NCI-H2029 treated with DMSO at 0.1 percent for 48 hours (cell line): ENCODE data around the gene LRRIQ4.
A peak's percentile ranks its signal among the peaks of the same experiment; 100 is the strongest.

Source experiments
- DNase-seq: peaks from one replicate; lab custom pipeline; 2025; lab: John Stamatoyannopoulos, UW

Gene LRRIQ4

DNA sequence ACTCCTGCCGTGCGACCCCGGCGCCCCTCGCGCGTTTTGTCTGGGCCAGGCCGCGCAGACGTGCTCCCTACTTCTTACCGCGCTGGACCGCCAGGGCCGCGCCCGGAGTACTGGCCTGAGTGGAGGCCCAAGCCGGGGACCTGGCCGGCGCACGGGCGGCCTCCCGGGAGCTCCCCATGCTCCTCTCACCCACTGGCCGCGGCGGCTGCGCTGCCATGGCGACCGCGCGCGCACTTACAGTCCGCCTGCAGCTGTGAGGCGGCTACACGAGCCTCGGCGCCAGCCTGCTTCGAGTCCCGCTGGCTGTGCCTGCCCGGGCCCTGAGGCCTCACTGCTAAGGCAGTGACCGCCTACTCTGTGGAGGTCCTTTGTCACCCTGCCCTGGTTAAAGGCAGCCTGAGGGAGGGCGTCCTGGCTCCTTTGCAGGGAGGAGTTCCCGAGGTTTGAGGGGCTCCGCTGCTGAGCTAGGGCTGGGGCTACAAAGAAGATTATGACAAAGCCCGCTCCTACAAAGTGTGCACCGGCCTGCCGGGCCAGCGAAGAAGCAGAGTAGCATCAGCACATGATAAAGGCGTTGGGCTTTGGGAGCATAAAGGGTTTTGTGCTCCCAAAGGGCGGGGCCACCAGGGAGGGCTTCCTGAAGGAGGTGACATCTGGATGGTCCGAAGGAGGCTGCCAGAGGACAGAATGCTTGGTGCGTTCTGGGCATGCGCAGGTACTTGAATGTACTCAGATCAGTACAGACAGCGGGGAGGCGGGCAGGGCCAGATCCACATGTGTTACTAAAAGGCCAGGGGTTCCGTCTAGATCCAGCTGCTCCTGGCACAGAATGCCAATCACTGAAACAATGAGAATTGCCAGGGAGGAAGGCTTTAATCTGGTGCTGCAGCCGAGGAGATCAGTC lies at the start of gene LRRIQ4, which contains the start of gene LRRC34:
Gene LRRIQ4 (plus strand): TSS at position 539 of the 904 bp plus-strand sequence. CDS start 9,052 bp downstream, outside the sequence.
Gene LRRC34 (minus strand): TSS at position 573 of the 904 bp plus-strand sequence. CDS start 356 bp downstream, at position 217.
- DNase-seq = peak; percentile 91

DNA sequence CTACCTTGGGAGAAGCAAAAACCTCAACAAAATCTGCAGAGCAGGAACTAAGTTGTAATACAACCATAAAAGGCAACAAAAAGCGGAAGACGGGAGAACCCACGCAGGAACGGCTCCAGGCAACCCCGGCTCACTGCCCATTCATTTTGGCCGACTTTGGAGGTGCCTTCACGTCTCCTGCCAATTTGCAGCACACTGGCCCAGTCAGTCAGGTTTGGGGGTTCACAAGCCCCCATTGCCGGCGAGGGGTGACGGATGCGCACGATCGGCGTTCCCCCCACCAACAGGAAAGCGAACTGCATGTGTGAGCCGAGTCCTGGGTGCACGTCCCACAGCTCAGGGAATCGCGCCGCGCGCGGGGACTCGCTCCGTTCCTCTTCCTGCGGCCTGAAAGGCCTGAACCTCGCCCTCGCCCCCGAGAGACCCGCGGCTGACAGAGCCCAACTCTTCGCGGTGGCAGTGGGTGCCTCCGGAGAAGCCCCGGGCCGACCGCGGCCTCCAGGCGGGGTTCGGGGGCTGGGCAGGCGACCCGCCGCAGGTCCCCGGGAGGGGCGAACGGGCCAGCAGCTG lies 48.3 kb upstream of the LRRIQ4 start:
- DNase-seq = peak; percentile 33

DNA sequence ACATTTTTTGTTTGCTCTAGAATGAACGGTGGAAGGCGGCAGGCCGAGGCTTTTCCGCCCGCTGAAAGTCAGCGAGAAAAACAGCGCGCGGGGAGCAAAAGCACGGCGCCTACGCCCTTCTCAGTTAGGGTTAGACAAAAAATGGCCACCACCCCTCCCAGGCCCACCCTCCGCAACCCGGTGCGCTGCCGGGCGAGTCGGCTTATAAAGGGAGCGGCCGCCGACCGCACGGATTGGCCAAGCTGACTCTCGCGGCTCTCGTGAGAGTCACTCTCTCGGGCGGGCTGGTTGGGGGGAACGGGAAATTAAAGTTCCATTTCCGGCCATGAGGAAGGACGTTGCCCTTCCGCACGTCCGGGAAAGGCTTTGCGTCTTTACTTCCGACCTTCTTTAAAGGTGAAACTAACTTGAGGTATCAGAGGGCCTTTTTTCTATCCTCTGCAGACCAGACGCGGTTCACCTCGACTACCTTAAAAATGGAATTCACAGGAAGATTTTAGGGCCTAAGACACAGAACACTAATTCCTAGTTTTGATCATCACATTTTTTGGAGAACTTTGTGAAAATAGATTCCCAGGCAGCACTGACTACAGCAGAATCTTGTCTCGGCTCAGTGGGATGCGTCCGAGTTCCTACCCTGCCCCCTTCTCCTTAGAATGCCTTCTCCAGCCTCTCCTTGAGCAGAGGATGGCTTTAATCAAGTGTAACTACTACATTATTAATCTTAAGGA lies 47.6 kb upstream of the LRRIQ4 start, which contains the start of gene TERC:
Gene TERC (minus strand): TSS at position 179 of the 731 bp plus-strand sequence.
- DNase-seq = peak; percentile 36

DNA sequence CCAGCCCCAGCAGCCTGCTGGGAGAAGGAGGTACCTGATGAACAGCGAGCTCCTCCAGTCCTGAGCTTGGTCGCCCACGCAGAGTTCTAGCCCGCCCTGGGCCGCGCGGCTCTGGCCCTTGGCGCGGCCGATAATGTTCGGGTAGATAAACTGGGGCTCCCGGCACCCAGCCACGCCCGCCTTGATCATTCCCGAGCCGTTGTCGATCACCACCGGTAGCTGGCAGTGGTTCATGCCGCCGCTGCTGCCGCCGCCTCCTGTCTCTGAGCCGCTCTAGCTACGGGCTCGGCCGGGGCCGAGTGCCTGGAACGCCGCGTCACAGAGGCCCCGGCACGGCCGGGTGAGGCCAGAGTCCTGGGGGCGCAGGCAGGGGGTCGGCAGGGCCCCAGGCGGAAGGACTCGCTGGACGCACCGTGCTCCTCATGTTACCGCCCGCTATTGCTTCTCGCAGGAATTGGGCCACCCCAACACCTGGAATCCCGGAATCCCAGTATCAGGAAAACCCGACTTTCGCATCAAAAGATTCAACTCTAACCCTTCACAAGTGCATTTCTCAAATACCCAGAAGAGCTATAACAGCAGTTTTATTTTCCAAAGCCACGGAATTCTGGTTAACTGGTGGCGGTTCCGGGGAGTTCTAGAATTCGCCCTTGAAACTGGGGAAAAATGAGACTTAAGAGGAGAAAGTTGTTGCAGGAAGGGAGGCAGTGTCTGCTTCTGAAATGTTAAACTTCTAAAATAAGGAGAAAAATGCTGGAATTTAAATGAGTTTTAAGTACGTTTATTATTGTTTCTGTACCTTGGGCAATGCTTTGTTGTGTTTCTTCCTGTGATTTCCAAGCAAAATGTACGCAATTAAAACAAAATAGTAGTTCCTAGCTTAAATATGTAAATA lies 43.1 kb upstream of the LRRIQ4 start, which contains the start of gene ACTRT3:
Gene ACTRT3 (minus strand): TSS at position 275 of the 895 bp plus-strand sequence. CDS start 41 bp downstream, at position 234.
- DNase-seq = no peak

DNA sequence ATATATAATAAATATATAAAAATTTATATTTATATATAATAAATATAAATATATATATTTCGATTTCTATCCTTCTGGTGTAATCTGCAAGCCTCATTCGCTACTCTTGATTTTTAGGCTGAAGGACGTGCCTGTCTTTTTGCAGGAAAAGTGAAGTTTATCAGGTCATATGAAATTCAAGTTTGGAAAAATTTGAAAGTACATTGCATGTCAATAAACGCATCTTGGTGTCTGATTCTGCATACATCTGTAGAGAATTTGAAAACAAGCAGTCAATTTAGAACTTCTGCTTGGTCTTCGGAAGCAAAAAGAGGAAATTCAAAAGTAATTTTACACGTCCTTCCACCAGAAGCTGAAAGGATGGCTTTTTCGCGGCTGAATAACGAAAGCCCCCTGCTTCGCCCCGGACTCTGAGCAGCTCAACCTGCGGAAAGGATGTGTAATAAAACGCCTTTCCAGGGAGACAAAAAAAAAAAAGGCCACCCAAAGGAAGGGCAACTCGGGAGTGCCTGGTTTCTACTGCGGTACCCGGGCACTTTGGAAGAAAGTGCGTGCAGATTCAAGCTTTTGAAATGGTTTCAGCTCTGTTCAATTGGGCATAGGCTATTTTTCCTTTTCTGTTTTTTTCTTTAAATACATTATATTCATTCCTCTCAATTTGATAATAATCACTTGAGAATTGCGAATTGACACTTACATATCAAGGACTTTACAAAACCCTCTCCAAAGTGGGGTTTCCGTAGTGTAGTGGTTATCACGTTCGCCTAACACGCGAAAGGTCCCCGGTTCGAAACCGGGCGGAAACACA lies 41.0 kb upstream of the LRRIQ4 start:
- peak; percentile 81 for DNase-seq

DNA sequence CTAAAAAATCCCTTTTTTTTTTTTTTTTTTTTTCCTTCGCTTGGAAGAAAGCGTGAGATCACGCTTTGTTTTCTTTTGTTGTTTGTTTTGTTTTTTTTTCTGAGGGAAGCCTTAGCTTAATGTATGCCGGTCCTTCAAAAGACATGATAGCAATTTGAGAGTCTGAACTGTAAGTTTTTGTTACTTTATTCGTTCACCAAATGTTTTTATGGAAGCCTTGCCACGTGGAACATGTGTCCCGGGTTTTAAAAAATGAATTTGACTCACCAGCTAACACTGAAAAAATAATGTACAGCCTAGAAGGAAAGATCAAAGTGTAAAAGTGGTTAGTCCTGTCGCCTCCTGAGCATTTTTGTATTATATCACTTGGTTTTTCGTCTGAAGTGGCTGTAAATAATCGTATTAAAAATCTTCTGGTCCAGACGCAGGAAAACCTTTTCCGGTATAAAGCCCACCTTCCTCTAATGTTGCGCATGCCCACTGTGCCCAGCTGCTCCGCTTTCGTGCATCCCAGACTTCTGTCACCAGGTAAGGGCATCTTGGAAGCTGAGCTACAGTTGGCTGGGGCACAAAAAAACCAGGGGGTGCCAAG lies 40.3 kb upstream of the LRRIQ4 start:
- DNase-seq = peak; percentile 92

DNA sequence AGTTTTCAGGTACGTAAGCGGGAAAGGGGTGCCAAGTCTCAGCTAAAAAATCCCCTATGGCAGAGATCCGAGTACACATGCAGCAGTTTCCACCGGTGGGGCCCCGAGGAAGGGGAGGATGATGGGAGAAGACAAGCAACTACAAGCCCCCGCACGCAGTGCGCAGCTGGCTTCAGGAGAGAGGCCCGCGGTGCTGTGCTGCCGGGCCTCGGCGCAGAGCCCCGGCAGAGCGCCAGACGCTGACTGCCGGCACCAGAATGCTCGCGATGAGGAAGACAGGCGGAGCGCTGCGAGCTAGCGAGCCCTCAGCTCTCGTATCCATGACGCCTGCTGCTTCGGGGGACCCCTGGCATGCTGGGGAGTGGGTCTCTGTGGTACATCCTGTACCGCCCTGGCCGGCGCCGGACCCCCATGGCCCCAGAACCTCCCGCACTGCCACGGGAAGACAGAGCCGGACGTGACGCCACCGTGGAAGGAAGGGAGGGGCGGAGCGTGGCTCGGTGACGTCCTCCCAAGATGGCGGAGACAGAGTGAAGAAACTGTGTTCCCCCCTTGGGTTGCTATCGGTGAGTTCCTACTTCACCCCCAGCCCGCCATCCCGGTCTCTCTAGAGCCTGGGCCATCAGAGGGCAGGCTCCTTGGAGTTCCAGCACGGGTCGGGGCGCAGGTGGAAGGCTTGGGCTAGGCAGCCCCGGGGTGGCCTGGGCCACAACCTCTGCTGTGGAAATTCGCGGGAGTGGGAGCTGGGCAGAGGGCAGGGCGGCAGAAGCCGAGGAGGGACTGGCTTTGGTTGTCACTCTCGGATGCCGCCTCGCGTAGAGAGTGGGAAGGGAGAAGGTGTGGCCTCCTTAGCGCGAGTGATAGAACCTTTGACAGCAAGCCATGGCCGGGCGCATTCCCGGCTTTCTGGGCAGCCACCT lies 39.5 kb upstream of the LRRIQ4 start, which contains the start of gene MYNN:
Gene MYNN (plus strand): TSS at position 500 of the 920 bp plus-strand sequence. CDS start 900 bp downstream, outside the sequence.
- DNase-seq = peak; percentile 81

DNA sequence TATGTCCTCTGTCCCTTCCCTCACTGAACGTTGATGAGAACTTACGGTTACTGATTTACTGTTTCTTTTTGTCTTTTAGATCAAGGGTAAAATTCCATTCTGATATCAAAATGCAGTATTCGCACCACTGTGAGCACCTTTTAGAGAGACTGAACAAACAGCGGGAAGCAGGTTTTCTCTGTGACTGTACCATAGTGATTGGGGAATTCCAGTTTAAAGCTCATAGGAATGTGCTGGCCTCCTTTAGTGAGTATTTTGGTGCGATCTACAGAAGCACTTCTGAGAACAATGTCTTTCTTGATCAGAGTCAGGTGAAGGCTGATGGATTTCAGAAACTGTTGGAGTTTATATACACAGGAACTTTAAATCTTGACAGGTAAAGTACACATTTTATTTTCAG lies 38.5 kb upstream of the LRRIQ4 start:
- no peak for DNase-seq

DNA sequence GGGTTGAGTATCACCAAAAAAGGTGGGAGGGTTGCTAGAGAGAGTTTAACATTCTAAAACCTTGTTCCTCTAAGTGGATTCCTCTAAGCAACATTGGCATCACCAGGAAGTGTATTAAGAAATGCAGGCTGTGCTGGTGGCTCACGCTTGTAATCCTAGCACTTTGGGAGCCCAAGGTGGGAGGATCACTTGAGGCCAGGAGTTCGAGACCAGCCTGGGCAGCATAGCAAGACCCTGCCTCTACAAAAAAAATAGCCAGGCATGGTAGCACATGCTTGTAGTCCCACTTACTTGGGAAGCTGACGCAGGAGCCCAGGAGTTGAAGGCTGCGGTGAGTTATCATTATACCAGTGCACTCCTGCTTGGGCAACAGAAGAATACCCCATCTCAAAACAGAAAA lies 34.8 kb upstream of the LRRIQ4 start:
- no peak for DNase-seq

DNA sequence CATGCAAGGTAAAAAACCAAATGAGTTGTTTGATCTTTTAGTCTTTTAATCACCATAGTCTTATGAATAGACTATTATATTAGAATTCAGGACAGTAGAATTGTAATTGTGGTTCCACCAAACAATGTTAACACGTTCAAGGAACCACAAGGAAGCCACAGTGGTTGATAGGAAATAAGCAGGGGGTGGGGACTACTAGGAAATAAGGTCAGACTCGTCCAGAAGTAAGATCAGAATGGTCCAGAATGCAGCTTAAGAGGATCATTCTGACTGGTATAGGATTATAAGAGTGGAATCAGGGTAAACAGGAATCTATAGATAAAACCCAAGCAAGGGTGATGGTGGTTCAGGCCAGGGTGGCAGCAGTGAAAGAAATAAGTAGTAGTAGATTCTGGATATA lies 31.9 kb upstream of the LRRIQ4 start:
- no peak for DNase-seq

DNA sequence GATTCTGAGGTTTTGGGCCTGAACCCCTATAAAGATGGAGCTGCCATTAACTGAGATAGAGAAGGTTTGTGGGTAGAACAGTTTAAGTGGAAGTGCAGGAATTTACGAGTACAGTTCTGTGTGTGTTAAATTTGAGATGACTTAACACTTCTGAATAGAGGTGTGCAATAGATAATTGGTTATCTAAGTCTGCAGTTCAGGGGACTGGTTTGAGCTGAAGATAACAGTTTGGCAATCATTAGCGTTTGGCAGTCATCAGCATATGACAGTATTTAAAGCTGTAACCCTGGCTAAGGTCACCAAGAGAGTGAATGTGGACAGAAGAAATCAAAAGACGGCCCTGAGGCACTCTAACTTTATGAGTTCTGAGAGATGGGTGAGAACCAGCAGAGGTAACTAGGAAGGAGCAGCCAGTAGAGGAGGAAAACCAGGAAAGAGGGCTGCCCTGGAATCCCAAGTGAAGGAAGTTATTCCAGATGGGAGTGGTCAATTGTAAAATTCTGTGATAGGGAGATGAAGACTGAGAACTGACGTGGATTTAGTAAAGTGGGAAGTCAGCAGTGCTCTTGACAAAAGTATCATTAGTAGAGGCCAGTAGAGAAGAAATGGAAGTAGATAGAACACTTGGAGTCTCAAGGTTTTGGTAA lies 31.3 kb upstream of the LRRIQ4 start:
- no peak for DNase-seq

DNA sequence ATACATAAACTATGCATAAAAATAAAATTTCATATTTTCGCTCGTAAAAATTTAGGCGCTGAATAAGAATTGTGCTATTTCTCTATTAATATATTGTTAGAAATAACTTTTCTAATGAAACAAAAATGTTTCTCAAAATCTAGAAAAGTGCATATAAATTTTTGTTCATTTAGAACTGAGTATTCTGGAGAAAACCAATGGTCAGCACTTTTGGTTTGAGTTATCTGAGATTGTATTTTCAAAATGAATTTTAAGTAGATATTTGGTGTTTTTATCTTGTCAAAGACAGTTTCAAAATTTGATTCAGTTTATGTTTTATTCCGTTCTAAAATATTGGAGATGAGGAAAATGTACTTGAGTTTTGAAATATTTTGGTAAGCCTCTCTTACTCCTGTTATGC lies 25.6 kb upstream of the LRRIQ4 start:
- no peak for DNase-seq

DNA sequence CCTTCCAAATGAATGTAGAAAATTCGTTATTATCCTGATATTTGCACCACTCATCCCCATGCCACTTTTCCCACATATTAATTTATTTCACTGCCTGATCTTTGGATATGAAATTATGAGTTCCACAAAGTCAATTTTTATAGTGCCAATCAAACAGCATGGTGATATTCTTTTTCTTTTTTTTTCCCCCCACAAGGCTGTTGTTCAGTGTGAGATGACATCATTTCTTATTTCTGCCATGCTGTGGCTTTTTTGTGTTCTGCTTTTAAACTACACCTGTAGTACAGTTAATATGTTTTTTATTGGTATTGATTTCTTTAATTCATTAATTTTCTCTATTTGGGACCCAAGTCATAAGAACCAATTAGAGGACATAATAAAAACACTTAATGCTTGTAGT lies 24.9 kb upstream of the LRRIQ4 start:
- DNase-seq = no peak

DNA sequence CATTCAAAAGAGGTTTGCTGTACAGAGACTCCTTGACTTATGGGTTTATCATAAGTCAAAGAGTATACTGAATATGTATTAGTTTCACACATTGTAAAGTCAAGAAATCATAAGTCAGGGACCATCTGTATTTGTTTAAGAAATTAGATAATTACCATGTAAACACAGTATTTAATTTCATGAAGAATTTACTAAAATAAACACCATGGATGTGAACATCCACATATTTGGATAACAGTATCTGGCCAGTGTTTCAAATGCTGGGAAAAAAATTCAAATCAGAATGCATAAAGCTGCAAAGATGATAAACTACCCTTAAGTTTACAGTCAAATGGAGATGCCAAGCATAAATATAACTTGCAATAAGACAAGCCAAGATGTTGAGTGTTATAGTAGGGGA lies 22.5 kb upstream of the LRRIQ4 start:
- no peak for DNase-seq

DNA sequence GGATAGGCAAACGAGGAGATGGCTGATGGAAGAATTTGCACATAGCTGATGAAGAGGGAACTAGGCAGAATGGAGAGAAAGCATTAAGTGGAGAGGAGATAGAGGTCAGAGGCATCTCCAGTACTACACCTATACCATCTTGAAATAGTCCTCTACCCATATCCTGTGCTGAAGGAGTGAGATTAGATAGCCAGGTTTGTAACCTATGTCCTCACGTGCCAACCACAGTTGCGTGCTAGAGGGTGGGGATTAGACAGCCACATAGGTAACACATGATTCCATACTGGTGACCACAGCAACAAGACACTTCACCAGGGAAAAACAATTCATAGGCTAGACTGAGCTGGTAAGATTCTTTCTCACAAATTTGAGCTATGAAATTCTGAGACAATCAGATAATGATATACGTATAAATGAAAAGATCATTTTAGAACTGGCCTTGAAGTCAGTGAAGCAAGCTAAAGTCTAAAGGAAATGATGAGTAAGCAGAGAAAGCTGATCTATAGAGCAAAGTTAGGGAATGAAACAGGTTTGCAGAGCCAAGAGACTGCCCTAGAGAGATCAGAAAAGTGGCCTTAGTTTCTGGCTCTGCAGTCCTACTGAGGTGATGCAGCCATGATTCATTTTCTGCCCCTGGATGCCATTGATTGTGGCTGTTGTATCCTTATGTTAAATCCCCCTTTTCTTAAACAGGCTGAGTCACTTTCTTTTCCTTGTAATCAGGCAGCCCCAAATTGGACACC lies 21.8 kb upstream of the LRRIQ4 start:
- DNase-seq = no peak

DNA sequence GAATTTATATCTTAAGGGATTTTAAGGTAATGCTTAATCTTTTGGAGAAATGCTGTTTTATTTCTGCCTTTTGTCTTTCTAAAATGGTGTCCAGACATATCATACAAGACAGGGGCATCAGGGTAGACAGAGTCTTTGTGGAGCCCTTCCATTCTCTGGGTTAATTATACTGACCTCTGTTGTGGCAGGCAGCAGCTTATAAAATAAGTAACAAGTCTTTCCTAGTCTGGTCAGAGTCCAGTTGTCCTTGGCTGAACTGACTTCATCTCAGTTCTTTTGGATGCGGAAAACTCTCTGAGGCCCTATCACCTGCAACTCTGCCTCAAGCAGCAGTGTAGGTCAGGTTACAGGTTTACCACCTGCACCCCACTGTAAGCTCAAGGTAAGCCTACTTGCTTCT lies 20.3 kb upstream of the LRRIQ4 start:
- DNase-seq = no peak

DNA sequence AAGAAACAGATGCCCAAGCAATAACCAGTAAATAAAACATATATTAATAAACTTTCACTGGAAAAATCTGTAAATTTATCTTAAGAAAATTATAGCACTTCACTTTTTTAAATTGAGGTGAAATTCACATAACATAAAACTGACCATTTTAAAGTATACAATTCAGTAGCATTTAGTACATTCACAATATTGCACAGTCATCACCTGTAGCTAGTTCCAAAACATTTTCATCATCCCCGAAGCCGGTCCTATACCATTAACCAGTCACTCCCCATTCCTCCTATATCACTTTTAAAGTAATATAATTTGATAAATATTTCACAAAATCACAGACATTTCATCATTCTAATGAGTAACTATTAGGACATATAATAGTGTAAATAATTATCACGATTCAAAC lies 8.0 kb upstream of the LRRIQ4 start:
- no peak for DNase-seq
